GM21529 (cell line): Measurements from ENCODE around the gene KCNMA1.

Source experiments
- ATAC-seq: cut with Tn5 transposase; IDR thresholded peaks from one replicate; pipeline ENCODE4 v1.9.1; 2021; ENCODE audit not compliant: unreplicated experiment

The KCNMA1 gene

GRCh38 chr10:77231884-77232610, 405.6 kb downstream of the KCNMA1 start:
- ATAC-seq = no peak

- no peak for ATAC-seq
These were observed 406.2 kb downstream of the KCNMA1 start for GRCh38 chr10:77231375-77231774.

GRCh38 chr10:77230194-77230593, 407.4 kb downstream of the KCNMA1 start:
- ATAC-seq = no peak

- ATAC-seq = no peak
These were observed 407.9 kb downstream of the KCNMA1 start for GRCh38 chr10:77229704-77230103.

GRCh38 chr10:77228559-77228958, 409.0 kb downstream of the KCNMA1 start:
- no peak for ATAC-seq

GRCh38 chr10:77226853-77227565, 410.6 kb downstream of the KCNMA1 start:
- ATAC-seq = no peak

GRCh38 chr10:77226452-77226851, 411.2 kb downstream of the KCNMA1 start:
- no peak for ATAC-seq

- no peak for ATAC-seq
These were observed 411.6 kb downstream of the KCNMA1 start for GRCh38 chr10:77226020-77226419.

GRCh38 chr10:77223526-77224460, 413.8 kb downstream of the KCNMA1 start:
- no peak for ATAC-seq

- ATAC-seq = no peak
These were observed 417.5 kb downstream of the KCNMA1 start for GRCh38 chr10:77220150-77220549.

- ATAC-seq = no peak
These were observed 418.6 kb downstream of the KCNMA1 start for GRCh38 chr10:77219046-77219445.

GRCh38 chr10:77214799-77215198, 422.8 kb downstream of the KCNMA1 start:
- ATAC-seq = no peak

- ATAC-seq = no peak
These were observed 425.0 kb downstream of the KCNMA1 start for GRCh38 chr10:77212632-77213031.

- no peak for ATAC-seq
These were observed 427.0 kb downstream of the KCNMA1 start for GRCh38 chr10:77210645-77211044.

GRCh38 chr10:77208684-77209256, 428.8 kb downstream of the KCNMA1 start:
- no peak for ATAC-seq

GRCh38 chr10:77207828-77208185, 429.8 kb downstream of the KCNMA1 start:
- no peak for ATAC-seq

- ATAC-seq = no peak
These were observed 430.3 kb downstream of the KCNMA1 start for GRCh38 chr10:77207182-77207827.

- no peak for ATAC-seq
These were observed 432.5 kb downstream of the KCNMA1 start for GRCh38 chr10:77205135-77205534.

- no peak for ATAC-seq
These were observed 433.4 kb downstream of the KCNMA1 start for GRCh38 chr10:77204171-77204570.

GRCh38 chr10:77202857-77203256, 434.8 kb downstream of the KCNMA1 start:
- ATAC-seq = no peak
